OCI-LY7 (cell line): Measurements from ENCODE around the gene CCDC85B. TPM values are rescaled to one million over a fixed set of nuclear protein-coding genes. Genes with fewer than 3 reads are reported as not detected.

Experiments used
- BruUV-seq: library from RNA; stranded (reverse); fragments of 400-500 nt; replicated peaks from 2 replicates; lab custom pipeline; 2021; lab: Mats Ljungman, UMichigan
- CTCF ChIA-PET: fragments of 300-600 bp; sonication (Branson Sonifier 250); formaldehyde crosslinking; loops from one replicate; lab custom pipeline; 2022; ENCODE audit warnings: antibody characterized with exemption; ENCODE audit not compliant: unreplicated experiment; lab: Charles Lee
- POLR2A ChIA-PET: fragments of 300-600 bp; sonication (Branson Sonifier 250); formaldehyde crosslinking; loops from one replicate; lab custom pipeline; 2022; ENCODE audit warnings: antibody characterized with exemption; lab: Charles Lee
- DNase-seq: peaks from one replicate; pipeline ENCODE4 v3.0.0-alpha.2; 2015; ENCODE audit warnings: low spot score
- H2AFZ ChIP-seq: fragments of 200-600 bp; sonication (generic), shearing (Covaris generic); 2 replicates; pipeline ENCODE4 v1.6.1; 2014; ENCODE audit warnings: mild to moderate bottlenecking, antibody characterized with exemption, low read length, moderate library complexity
- H3K27ac ChIP-seq: fragments of 200-600 bp; sonication (generic); 2 replicates; pipeline ENCODE4 v1.5.1; 2014; ENCODE audit warnings: mixed run types, low read depth, mild to moderate bottlenecking, moderate library complexity, low read length, inconsistent platforms; ENCODE audit not compliant: poor library complexity, severe bottlenecking
- H3K36me3 ChIP-seq: fragments of 200-600 bp; sonication (generic); 2 replicates; pipeline ENCODE4 v1.6.1; 2014; ENCODE audit warnings: mild to moderate bottlenecking, antibody characterized with exemption, low read length, moderate library complexity, mixed read lengths; ENCODE audit not compliant: insufficient read depth
- H3K4me1 ChIP-seq: fragments of 200-600 bp; sonication (generic); 2 replicates; pipeline ENCODE4 v1.5.1; 2014; ENCODE audit warnings: mild to moderate bottlenecking, low read length; ENCODE audit not compliant: insufficient read depth, poor library complexity, severe bottlenecking
- H3K4me2 ChIP-seq: fragments of 200-600 bp; sonication (generic); 2 replicates; pipeline ENCODE4 v1.6.1; 2014; ENCODE audit warnings: mild to moderate bottlenecking, low read length
- H3K4me3 ChIP-seq: fragments of 200-600 bp; sonication (generic); 2 replicates; pipeline ENCODE4 v1.5.1; 2014; ENCODE audit warnings: mild to moderate bottlenecking, low read depth, low read length; ENCODE audit not compliant: poor library complexity, severe bottlenecking
- H3K79me2 ChIP-seq: fragments of 200-600 bp; sonication (generic); 2 replicates; pipeline ENCODE4 v1.6.1; 2016; ENCODE audit warnings: low read depth, mild to moderate bottlenecking, low read length, moderate library complexity, mixed read lengths; ENCODE audit not compliant: insufficient read depth
- H3K9me2 ChIP-seq: fragments of 200-600 bp; sonication (generic); 2 replicates; pipeline ENCODE4 v1.6.1; 2016; ENCODE audit warnings: mild to moderate bottlenecking, low read length, mixed read lengths; ENCODE audit not compliant: insufficient read depth
- H3K9me3 ChIP-seq: fragments of 200-600 bp; sonication (generic); 2 replicates; pipeline ENCODE4 v1.6.1; 2014; ENCODE audit warnings: mild to moderate bottlenecking, mixed run types, low read length, mixed read lengths
- H4K20me1 ChIP-seq: fragments of 200-600 bp; sonication (generic); 2 replicates; pipeline ENCODE4 v1.6.1; 2014; ENCODE audit warnings: mild to moderate bottlenecking, antibody characterized with exemption, low read length, moderate library complexity, mixed read lengths; ENCODE audit not compliant: insufficient read depth
- EZH2phosphoT487 ChIP-seq: fragments of 200-600 bp; sonication (generic); IDR thresholded peaks from 2 replicates; pipeline ENCODE4 v1.6.1; 2018; ENCODE audit warnings: low read depth, borderline replicate concordance, mild to moderate bottlenecking, mixed run types, antibody characterized with exemption, low read length, moderate library complexity, mixed read lengths
- intact Hi-C: fragments of 100-400 bp; cut with micrococcal nuclease; formaldehyde crosslinking; loops from one replicate; pipeline ENCODE4 v1.10.0; 2022; ENCODE audit not compliant: unreplicated experiment
- total RNA-seq, 2 experiments: library from RNA; depleted of rRNA in 1 of 2; stranded (reverse); fragments of >200 nt in 1 of 2; shearing (Covaris generic) in 1 of 2; gene quantifications; 2 replicates each; pipeline ENCODE4 v1.2.3, GENCODE V29; 2014 to 2022
- TF ChIP-seq, protein P1 (sequence below): fragments of 200-600 bp; sonication (generic); conservative IDR thresholded peaks from 2 replicates; pipeline ENCODE4 v1.5.1; 2014; ENCODE audit warnings: mild to moderate bottlenecking, antibody characterized with exemption, low read length, moderate library complexity, mixed read lengths

The CCDC85B gene
- total RNA-seq, 2 experiments from 2014 or later = 64.1 to 76.7 TPM

DNA sequence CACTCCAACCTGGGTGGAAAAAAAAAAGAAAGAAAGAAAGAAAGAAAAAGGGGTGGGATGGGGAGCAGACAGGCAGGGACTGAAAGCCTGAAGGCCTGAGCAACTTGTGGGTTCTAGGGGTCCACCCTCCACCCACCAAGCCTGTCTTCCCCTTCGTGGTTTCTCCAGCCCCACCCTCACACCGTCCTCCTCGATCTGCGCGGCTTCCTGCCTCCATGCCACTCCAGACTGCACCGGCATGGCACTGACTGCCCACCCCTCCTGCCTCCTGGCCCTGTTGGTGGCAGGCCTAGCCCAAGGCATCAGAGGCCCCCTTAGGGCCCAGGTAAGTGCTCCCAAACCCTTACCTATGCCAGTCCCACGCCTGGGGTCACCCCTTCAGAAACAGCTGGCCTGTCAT is 10.9 kb upstream of the CCDC85B start, which contains the start of gene CTSW:
Gene CTSW, plus strand, starts transcription at position 221 of the 400 bp plus-strand sequence. Its CDS starts 18 bp downstream, at position 239.
- no peak for DNase-seq
- Histone ChIP-seq H3K36me3 (peaks cover 29% of the 10 kb centered on the region), H3K9me3 (no peaks in the 10 kb centered on the region), H2AFZ (no peak within 1 kb of the TSS), H4K20me1 (no peaks in the 10 kb centered on the region), H3K9me2 (no peaks in the 10 kb centered on the region), H3K27ac (no peak within 1 kb of the TSS), H3K4me3 (no peak within 1 kb of the TSS), H3K4me1 (peaks cover 6% of the 10 kb centered on the region), H3K79me2 (no peaks in the 10 kb centered on the region), H3K4me2 (no peak within 1 kb of the TSS)
- BruUV-seq = no TSS peak
- intact Hi-C loops = no loop called here
- POLR2A ChIA-PET = interaction anchor here (0.6 kb wide), 1 partner anchor 67 kb away, joined by 3 read pairs; no protein-coding TSS in a partner anchor
- CTCF ChIA-PET = no interaction called here
- TF ChIP-seq, protein P1, sequence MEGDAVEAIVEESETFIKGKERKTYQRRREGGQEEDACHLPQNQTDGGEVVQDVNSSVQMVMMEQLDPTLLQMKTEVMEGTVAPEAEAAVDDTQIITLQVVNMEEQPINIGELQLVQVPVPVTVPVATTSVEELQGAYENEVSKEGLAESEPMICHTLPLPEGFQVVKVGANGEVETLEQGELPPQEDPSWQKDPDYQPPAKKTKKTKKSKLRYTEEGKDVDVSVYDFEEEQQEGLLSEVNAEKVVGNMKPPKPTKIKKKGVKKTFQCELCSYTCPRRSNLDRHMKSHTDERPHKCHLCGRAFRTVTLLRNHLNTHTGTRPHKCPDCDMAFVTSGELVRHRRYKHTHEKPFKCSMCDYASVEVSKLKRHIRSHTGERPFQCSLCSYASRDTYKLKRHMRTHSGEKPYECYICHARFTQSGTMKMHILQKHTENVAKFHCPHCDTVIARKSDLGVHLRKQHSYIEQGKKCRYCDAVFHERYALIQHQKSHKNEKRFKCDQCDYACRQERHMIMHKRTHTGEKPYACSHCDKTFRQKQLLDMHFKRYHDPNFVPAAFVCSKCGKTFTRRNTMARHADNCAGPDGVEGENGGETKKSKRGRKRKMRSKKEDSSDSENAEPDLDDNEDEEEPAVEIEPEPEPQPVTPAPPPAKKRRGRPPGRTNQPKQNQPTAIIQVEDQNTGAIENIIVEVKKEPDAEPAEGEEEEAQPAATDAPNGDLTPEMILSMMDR = no peak
- TF ChIP-seq EZH2phosphoT487 = no peak

DNA sequence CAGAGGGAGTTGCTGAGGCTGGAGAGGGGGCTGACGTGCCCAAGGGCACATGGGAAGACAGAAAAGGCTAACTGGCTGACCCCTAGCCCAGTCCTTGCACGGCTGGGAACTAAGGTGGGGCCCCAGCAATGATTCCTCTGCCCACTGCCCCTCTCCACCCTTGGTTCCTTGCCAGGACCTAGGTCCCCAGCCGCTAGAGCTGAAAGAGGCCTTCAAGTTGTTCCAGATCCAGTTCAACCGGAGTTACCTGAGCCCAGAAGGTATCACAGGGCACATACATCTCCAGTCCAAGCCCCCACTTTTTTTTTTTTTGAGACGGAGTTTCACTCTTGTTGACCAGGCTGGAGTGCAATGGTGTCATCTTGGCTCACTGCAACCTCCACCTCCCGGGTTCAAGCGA is 10.4 kb upstream of the CCDC85B start:
- no TSS peak for BruUV-seq
- H3K4me2 ChIP-seq = no peak overlapping the region
- H3K36me3 ChIP-seq = peaks cover 32% of the 10 kb centered on the region
- no peak for DNase-seq
- TF ChIP-seq, protein P1 = no peak
- no peak for TF ChIP-seq EZH2phosphoT487
- H3K9me3 ChIP-seq = no peaks in the 10 kb centered on the region
- no peaks in the 10 kb centered on the region for H3K79me2 ChIP-seq
- H3K4me1 ChIP-seq = peaks cover 10% of the 10 kb centered on the region
- H3K9me2 ChIP-seq = no peaks in the 10 kb centered on the region
- POLR2A ChIA-PET = no interaction called here
- CTCF ChIA-PET = no interaction called here
- H4K20me1 ChIP-seq = no peaks in the 10 kb centered on the region
- intact Hi-C loops = no loop called here
- H3K4me3 ChIP-seq = no peak overlapping the region
- no peak overlapping the region for H3K27ac ChIP-seq
- H2AFZ ChIP-seq = no peak overlapping the region

GRCh38 chr11:65880844-65881421 is 9.5 kb upstream of the CCDC85B start:
- intact Hi-C loops = no loop called here
- no peak for DNase-seq
- peaks cover 14% of the 10 kb centered on the region for H3K4me1 ChIP-seq
- ChIA-PET CTCF (interaction anchor here (0.5 kb wide), 1 partner anchor 7 kb away, joined by 6 read pairs; the partner anchor contains the start of gene FIBP), POLR2A (no interaction called here)
- H2AFZ ChIP-seq = no peak overlapping the region
- H3K4me3 ChIP-seq = no peak overlapping the region
- no peak overlapping the region for H3K27ac ChIP-seq
- H3K79me2 ChIP-seq = no peaks in the 10 kb centered on the region
- H3K9me2 ChIP-seq = no peaks in the 10 kb centered on the region
- TF ChIP-seq, protein P1 = no peak
- peaks cover 41% of the 10 kb centered on the region for H3K36me3 ChIP-seq
- no peaks in the 10 kb centered on the region for H4K20me1 ChIP-seq
- BruUV-seq = no TSS peak
- H3K9me3 ChIP-seq = no peaks in the 10 kb centered on the region
- no peak overlapping the region for H3K4me2 ChIP-seq
